ENCODE results near the gene CCDC177.

Gene CCDC177

GRCh38 chr14:69611172-69612013, 36.7 kb upstream of the CCDC177 start, which contains the start of gene SUSD6 (continued):
- no peak for TF ChIP-seq ZNF449 (tag by site-specific recombination; IDR thresholded peaks at IDR 0.05)
- no peak for TF ChIP-seq ZNF513 (tag by site-specific recombination; IDR thresholded peaks at IDR 0.05)
- no peak for TF ChIP-seq ZNF24 (tag by site-specific recombination; IDR thresholded peaks at IDR 0.05)
- no peak for TF ChIP-seq SETDB1 (IDR thresholded peaks at IDR 0.05; ENCODE audit: insufficient read length, low read length)
- no peak for TF ChIP-seq TSHZ1 (tag by site-specific recombination; IDR thresholded peaks at IDR 0.05; ENCODE audit: borderline replicate concordance)
- no peak for TF ChIP-seq ZNF362 (tag by site-specific recombination; IDR thresholded peaks at IDR 0.05)
- TF ChIP-seq ZNF692 (tag by site-specific recombination; IDR thresholded peaks at IDR 0.05) = peak; percentile 51
- peak; percentile 46 for TF ChIP-seq ZNF335 (tag by site-specific recombination; conservative IDR thresholded peaks at IDR 0.05)
- peak; percentile 59 for TF ChIP-seq ZNF423 (tag by site-specific recombination; IDR thresholded peaks at IDR 0.05)
- no peak for TF ChIP-seq ZSCAN5A (tag by site-specific recombination; IDR thresholded peaks at IDR 0.05)
- no peak for TF ChIP-seq ZBTB44 (tag by site-specific recombination; IDR thresholded peaks at IDR 0.05)
- no peak for TF ChIP-seq ZNF202 (tag by site-specific recombination; IDR thresholded peaks at IDR 0.05; ENCODE audit: borderline replicate concordance)
- TF ChIP-seq ZNF280C (tag by site-specific recombination; IDR thresholded peaks at IDR 0.05) = no peak
- TF ChIP-seq ZBTB26 (tag by site-specific recombination; optimal IDR thresholded peaks at IDR 0.05) = peak; percentile 73
- TF ChIP-seq ZNF341 (tag by site-specific recombination; IDR thresholded peaks at IDR 0.05; ENCODE audit: low read depth) = no peak
- TF ChIP-seq OVOL3 (tag by site-specific recombination; IDR thresholded peaks at IDR 0.05) = no peak
- no peak for TF ChIP-seq ZNF660 (tag by site-specific recombination; IDR thresholded peaks at IDR 0.05)
- no peak for TF ChIP-seq ZNF571 (tag by site-specific recombination; IDR thresholded peaks at IDR 0.05)
- TF ChIP-seq KLF10 (tag by site-specific recombination; IDR thresholded peaks at IDR 0.05) = peak; percentile 41
- no peak for TF ChIP-seq GFI1B (tag by site-specific recombination; IDR thresholded peaks at IDR 0.05)

All from HEK293 (cell line).